ENCODE measurements around the gene IER3. TPM values are rescaled to one million over a fixed set of nuclear protein-coding genes. Genes with fewer than 3 reads are reported as not detected.

Gene IER3
- total RNA-seq, 1 donor from 2014 or later, result 40.5 TPM

DNA sequence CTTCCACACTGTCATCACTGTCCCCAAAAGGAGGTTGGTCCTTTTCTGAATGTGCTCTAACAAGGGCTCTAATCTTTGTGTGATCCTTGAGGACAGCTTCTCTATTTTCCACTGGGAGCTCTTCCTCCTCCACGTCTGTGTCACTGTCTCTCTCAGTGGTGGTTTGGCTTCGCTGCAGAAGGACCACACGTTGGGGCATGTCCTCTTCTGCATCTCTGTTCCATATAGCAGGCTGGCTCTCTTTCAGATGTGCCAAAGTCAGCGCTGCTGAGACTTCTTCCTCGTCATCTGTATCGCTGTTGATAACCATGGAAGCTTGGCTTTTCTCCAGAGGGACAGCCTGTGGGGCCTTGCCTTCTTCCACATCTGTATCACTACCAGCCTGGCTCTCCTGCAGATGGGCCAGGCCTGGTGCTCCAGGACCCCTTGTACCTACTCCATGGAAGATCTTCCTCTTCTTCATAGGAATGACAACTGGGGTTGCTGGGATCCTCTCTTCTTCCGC is 31.9 kb downstream of the IER3 start:
- H3K27me3 ChIP-seq, result no peaks in the 10 kb centered on the region
- H3K36me3 ChIP-seq, result peaks cover 0 to 51% of the 10 kb centered on the region in 2 donors

DNA sequence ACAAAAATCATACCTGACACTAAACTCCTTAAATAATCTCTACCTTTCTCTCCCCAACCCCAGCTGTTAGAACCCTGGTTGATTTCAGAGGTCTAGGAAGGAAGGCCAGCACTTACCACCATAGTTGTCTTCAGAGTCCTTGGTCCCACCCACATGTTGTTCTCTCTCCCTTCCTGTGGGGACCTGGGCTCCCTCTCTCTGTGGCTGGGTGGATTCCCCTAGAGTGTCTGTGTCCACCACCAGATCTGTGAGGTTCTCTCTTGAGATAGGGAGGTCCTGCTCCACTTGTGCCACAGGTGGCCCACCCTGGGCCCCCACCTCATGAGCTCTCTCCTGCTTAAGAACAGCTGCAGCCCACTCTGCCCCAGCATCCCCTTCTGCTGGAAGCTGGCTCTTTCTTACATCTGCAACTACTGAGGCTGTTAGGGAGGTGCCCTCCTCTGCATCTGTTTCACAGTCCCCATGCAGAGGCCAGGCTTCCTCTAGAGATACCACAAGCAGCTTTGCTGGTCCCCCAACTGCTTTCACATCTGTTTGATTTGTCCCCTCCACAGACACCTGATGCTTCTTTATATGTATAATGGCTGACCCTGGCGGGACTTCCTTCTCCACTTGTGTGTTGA is 32.5 kb downstream of the IER3 start:
- no peak for DNase-seq (ENCODE audit: extremely low spot score in 2 of 2)
- no peaks in the 10 kb centered on the region for H3K9me3 ChIP-seq
- H3K36me3 ChIP-seq, result peaks cover 0 to 58% of the 10 kb centered on the region in 2 donors
- intact Hi-C loops (cut with DNase I), result no loop called here
- H3K4me3 ChIP-seq, result no peak overlapping the region
- TF ChIP-seq POLR2AphosphoS5 (IDR thresholded peaks at IDR 0.05; ENCODE audit: insufficient read depth in 1 of 2, low read depth in 1 of 2), result no peak
- TF ChIP-seq POLR2A (IDR thresholded peaks at IDR 0.05), result no peak
- TF ChIP-seq, protein P1, sequence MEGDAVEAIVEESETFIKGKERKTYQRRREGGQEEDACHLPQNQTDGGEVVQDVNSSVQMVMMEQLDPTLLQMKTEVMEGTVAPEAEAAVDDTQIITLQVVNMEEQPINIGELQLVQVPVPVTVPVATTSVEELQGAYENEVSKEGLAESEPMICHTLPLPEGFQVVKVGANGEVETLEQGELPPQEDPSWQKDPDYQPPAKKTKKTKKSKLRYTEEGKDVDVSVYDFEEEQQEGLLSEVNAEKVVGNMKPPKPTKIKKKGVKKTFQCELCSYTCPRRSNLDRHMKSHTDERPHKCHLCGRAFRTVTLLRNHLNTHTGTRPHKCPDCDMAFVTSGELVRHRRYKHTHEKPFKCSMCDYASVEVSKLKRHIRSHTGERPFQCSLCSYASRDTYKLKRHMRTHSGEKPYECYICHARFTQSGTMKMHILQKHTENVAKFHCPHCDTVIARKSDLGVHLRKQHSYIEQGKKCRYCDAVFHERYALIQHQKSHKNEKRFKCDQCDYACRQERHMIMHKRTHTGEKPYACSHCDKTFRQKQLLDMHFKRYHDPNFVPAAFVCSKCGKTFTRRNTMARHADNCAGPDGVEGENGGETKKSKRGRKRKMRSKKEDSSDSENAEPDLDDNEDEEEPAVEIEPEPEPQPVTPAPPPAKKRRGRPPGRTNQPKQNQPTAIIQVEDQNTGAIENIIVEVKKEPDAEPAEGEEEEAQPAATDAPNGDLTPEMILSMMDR (IDR thresholded peaks at IDR 0.05), result no peak
- no peak overlapping the region for H3K27ac ChIP-seq
- H3K27me3 ChIP-seq, result no peaks in the 10 kb centered on the region
- H3K4me1 ChIP-seq, result peaks cover 10% of the 10 kb centered on the region

More for the DNA sequence above, 31.9 kb downstream of the IER3 start:
- intact Hi-C loops (cut with DNase I), result no loop called here
- Histone ChIP-seq H3K9me3 (no peaks in the 10 kb centered on the region), H3K4me1 (peaks cover 10% of the 10 kb centered on the region), H3K4me3 (no peak overlapping the region), H3K27ac (no peak overlapping the region)
- DNase-seq (ENCODE audit: extremely low spot score in 2 of 2), result no peak
- TF ChIP-seq POLR2A (IDR thresholded peaks at IDR 0.05) (no peak), POLR2AphosphoS5 (IDR thresholded peaks at IDR 0.05; ENCODE audit: insufficient read depth in 1 of 2, low read depth in 1 of 2) (no peak)
- TF ChIP-seq, protein P1 (IDR thresholded peaks at IDR 0.05), result no peak

DNA sequence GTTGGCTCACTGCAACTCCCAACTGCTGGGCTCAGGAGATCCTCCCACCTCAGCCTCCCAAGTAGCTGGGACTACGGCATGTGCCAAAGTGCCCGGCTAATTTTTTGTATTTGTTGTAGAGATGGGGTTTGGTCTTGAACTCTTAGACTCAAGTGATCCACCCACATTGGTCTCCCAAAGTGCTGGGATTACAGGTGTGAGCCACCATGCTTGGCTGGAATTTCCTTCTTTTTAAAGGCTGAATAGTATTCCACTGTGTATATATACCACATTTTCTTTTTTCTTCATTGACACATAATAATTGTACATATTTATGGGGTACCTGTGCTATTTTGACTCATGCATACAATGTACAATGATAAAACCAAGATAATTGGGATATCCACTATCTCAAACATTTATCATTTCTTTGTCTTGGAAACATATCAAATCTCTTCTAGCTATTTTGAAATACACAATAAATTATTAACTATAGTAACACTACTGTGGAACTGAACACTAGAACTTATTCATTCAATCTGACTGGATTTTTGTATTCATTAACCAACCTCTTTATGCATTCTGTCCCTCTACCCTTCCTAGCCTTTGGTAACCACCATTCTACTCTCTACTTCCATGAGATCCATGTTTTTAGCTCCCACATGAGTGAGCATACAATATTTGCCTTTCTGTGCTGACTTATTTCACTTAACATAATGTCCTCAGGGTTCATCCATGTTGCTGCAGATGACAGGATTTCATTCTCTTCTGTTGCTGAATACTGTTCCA is 35.1 kb downstream of the IER3 start:
- Histone ChIP-seq H3K27me3 (no peaks in the 10 kb centered on the region), H3K4me3 (no peak overlapping the region), H3K27ac (no peak overlapping the region), H3K36me3 (peaks cover 0 to 61% of the 10 kb centered on the region in 2 donors), H3K9me3 (no peaks in the 10 kb centered on the region), H3K4me1 (no peaks in the 10 kb centered on the region)
- no peak for DNase-seq (ENCODE audit: extremely low spot score in 2 of 2)
- intact Hi-C loops (cut with DNase I), result no loop called here
- TF ChIP-seq POLR2A (IDR thresholded peaks at IDR 0.05) (no peak), POLR2AphosphoS5 (IDR thresholded peaks at IDR 0.05; ENCODE audit: insufficient read depth in 1 of 2, low read depth in 1 of 2) (no peak)
- TF ChIP-seq, protein P1 (IDR thresholded peaks at IDR 0.05), result no peak

DNA sequence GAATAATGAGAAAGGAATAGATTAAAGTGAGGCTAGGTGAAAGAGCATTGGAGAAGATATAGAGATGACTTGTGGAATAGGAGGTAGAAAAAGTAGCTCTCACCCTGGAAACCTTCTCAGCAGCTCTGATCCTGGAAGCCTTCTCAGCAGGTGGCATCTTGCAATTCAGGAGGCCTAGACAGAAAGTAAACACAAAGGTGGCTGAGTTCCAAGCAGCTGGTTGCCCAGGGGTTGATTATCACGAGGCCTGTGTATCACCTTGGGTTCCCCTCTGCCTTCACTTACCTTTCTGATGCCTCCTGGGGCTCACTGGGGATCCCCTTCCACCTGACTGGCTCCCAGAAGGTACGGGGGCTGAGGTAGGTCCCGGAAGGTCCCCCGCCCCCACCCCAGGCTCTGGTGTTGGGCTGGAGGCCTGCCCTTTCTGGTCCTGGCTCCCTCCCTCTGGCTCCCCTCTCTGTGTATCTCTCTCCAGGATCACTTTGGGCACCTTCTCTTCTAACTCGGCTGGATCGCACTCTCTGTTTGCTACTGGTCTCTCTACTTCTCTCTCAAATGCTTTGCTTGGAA is 37.0 kb downstream of the IER3 start:
- no peak for TF ChIP-seq POLR2A (IDR thresholded peaks at IDR 0.05)
- TF ChIP-seq, protein P1 (IDR thresholded peaks at IDR 0.05), result no peak
- TF ChIP-seq POLR2AphosphoS5 (IDR thresholded peaks at IDR 0.05; ENCODE audit: insufficient read depth in 1 of 2, low read depth in 1 of 2), result no peak
- Histone ChIP-seq H3K36me3 (peaks cover 0 to 49% of the 10 kb centered on the region in 2 donors), H3K4me3 (no peak overlapping the region), H3K4me1 (no peaks in the 10 kb centered on the region), H3K9me3 (no peaks in the 10 kb centered on the region), H3K27me3 (no peaks in the 10 kb centered on the region), H3K27ac (no peak overlapping the region)
- DNase-seq (ENCODE audit: extremely low spot score in 2 of 2), result no peak
- intact Hi-C loops (cut with DNase I), result no loop called here
